HepG2 (cell line): ENCODE measurements around the gene CLDND2. TPM values are rescaled to one million over a fixed set of nuclear protein-coding genes. Genes with fewer than 3 reads are reported as not detected.
A peak's percentile ranks its signal among the peaks of the same experiment; 100 is the strongest.

Source experiments
- CCAR2 ChIP-seq: fragments of 200-400 bp; formaldehyde crosslinking; optimal IDR thresholded peaks from 2 replicates; pipeline ENCODE3; 2018; ENCODE audit warnings: low read depth, mild to moderate bottlenecking, low read length, moderate library complexity
- CHD4 ChIP-seq: fragments of 200-600 bp; sonication (generic); IDR thresholded peaks from 2 replicates; pipeline ENCODE4 v1.7.0; 2017; ENCODE audit warnings: mild to moderate bottlenecking, low read length, borderline replicate concordance
- JUNB ChIP-seq: sonication (generic); formaldehyde crosslinking; IDR thresholded peaks from 2 replicates; pipeline ENCODE4 v1.8.0; 2022; ENCODE audit warnings: missing genetic modification reagents, mild to moderate bottlenecking, borderline replicate concordance
- PITX1 ChIP-seq: sonication (generic); formaldehyde crosslinking; IDR thresholded peaks from 2 replicates; pipeline ENCODE4 v1.5.1; 2020; ENCODE audit warnings: mild to moderate bottlenecking, missing genetic modification reagents
- SOX5 ChIP-seq: IDR thresholded peaks from 2 replicates; pipeline ENCODE4 v1.6.1; 2016; ENCODE audit warnings: borderline replicate concordance
- SP1 ChIP-seq, 2 experiments: fragments of 450-650 bp in 1 of 2; sonication (generic) in 1 of 2; formaldehyde crosslinking in 1 of 2; IDR thresholded peaks; 2 replicates each; pipeline versions ENCODE4 v1.4.0 to v1.6.1; 2016 to 2020; ENCODE audit warnings: missing genetic modification reagents in 1 of 2
- TMF1 ChIP-seq: sonication (generic); formaldehyde crosslinking; IDR thresholded peaks from 2 replicates; pipeline ENCODE4 v1.8.1; 2022; ENCODE audit warnings: low read depth, missing genetic modification reagents
- YEATS2 ChIP-seq: sonication (generic); formaldehyde crosslinking; IDR thresholded peaks from 2 replicates; pipeline ENCODE4 v1.4.0; 2020; ENCODE audit warnings: missing genetic modification reagents, borderline replicate concordance
- ZNF235 ChIP-seq: sonication (generic); formaldehyde crosslinking; IDR thresholded peaks from 2 replicates; pipeline ENCODE4 v1.8.1; 2023; ENCODE audit warnings: mild to moderate bottlenecking, missing genetic modification reagents, borderline replicate concordance
- ZNF260 ChIP-seq: sonication (generic); formaldehyde crosslinking; IDR thresholded peaks from 2 replicates; pipeline ENCODE4 v1.4.0; 2020; ENCODE audit warnings: missing genetic modification reagents, low read depth, mild to moderate bottlenecking, borderline replicate concordance
- ZNF317 ChIP-seq: sonication (generic); formaldehyde crosslinking; IDR thresholded peaks from 2 replicates; pipeline ENCODE4 v1.5.0; 2020; ENCODE audit warnings: mild to moderate bottlenecking, missing genetic modification reagents
- ZNF451 ChIP-seq: sonication (generic); formaldehyde crosslinking; IDR thresholded peaks from 2 replicates; pipeline ENCODE4 v1.5.0; 2020; ENCODE audit warnings: mild to moderate bottlenecking, missing genetic modification reagents
- ZNF549 ChIP-seq: sonication (generic); formaldehyde crosslinking; IDR thresholded peaks from 2 replicates; pipeline ENCODE4 v1.5.0; 2020; ENCODE audit warnings: missing genetic modification reagents
- ZNF557 ChIP-seq: sonication (generic); formaldehyde crosslinking; IDR thresholded peaks from 2 replicates; pipeline ENCODE4 v1.4.0; 2020; ENCODE audit warnings: missing genetic modification reagents
- ZNF674 ChIP-seq: sonication (generic); formaldehyde crosslinking; IDR thresholded peaks from 2 replicates; pipeline ENCODE4 v1.5.0; 2020; ENCODE audit warnings: low read depth, mild to moderate bottlenecking, missing genetic modification reagents
- ZNF724P ChIP-seq: sonication (generic); formaldehyde crosslinking; IDR thresholded peaks from 2 replicates; pipeline ENCODE4 v1.8.0; 2022; ENCODE audit warnings: missing genetic modification reagents, borderline replicate concordance
- ZNF761 ChIP-seq: sonication (generic); formaldehyde crosslinking; conservative IDR thresholded peaks from 2 replicates; pipeline ENCODE4 v1.4.0; 2020; ENCODE audit warnings: mild to moderate bottlenecking, missing genetic modification reagents
- polyA plus RNA-seq, 8 experiments: library from polyadenylated mRNA; depleted of rRNA in 3 of 8; stranded (reverse) in 7 of 8; unstranded in 1 of 8; fragments of >200 nt; fragmentation: Illumina TruSeq in 4 of 8; extraction: Trizol in 4 of 8; gene quantifications; 2 replicates each; pipeline versions ENCODE4 v1.2.1 to v1.2.3, GENCODE V29; 2011 to 2016; ENCODE audit warnings: low read depth in 4 of 8, missing spikeins in 1 of 8, mixed read lengths in 1 of 8; ENCODE audit not compliant: insufficient read depth in 1 of 8
- total RNA-seq, 5 experiments: library from RNA; depleted of rRNA; stranded (reverse); fragments of >200 nt; fragmentation: Illumina TruSeq; extraction: Trizol; gene quantifications; 2 replicates each; pipeline ENCODE4 v1.2.3, GENCODE V29; 2016; ENCODE audit warnings: low read depth in 1 of 5
- TF ChIP-seq, protein P1 (sequence below): sonication (generic); formaldehyde crosslinking; IDR thresholded peaks from 2 replicates; pipeline ENCODE4 v1.4.0; 2020; ENCODE audit warnings: missing genetic modification reagents, borderline replicate concordance
- TF ChIP-seq, protein P2 (sequence below): sonication (generic); formaldehyde crosslinking; IDR thresholded peaks from 2 replicates; pipeline ENCODE4 v1.5.0; 2020; ENCODE audit warnings: missing genetic modification reagents
- TF ChIP-seq, protein P3 (sequence below): sonication (generic); formaldehyde crosslinking; IDR thresholded peaks from 2 replicates; pipeline ENCODE4 v1.4.0; 2020; ENCODE audit warnings: missing genetic modification reagents, borderline replicate concordance
- TF ChIP-seq, protein P4 (sequence below): sonication (generic); formaldehyde crosslinking; IDR thresholded peaks from 2 replicates; pipeline ENCODE4 v1.8.0; 2023; ENCODE audit warnings: mild to moderate bottlenecking, missing genetic modification reagents

CLDND2 gene
- total and polyA plus RNA-seq, 2 of the 13 experiments (the other 11 are each of a cell fraction or from before 2014, with no cell fraction given): 0.84 to 1.8 TPM

DNA sequence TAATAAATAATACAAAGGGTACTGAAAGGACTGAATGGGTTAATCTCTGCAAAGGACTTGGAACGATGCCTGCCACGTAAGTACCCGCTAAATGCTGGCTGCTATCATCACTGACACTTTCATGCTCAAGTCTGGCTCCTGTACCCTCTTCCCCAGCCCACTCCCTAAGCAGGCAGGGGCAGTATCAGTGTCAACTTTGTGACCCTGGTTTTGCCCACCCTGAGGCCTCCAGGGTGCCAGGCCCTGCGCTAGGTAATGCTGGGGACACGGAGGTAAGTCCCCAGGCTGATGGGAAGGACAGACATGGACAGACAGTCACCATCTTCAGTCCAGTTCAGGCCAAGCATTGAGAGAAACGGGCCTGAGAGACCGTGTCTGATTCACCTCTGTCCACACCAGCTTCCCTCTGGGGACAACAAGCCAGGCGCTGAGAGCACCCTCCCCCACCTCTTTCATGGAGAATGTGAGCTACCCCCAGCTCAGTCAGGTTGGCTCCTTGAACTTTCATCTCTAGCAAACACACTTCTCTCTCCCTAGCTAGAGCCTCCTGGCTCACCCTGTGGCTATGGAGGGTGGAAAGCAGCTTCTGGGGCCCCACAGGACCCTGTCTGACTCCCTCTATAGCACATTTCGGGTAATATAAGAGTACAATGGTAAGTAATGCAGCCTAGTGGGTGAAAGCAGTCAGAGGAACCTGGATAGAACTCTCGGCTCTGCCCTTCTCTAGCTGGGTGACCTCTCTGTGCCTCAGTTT lies 3.4 kb downstream of the CLDND2 start (continued):
- no peak for TF ChIP-seq SP1 (IDR thresholded peaks at IDR 0.05)
- 0 out of 2 replicates have a peak, but pooled peaks have one; percentile 37 for TF ChIP-seq SP1 (CRISPR knock-in tag; IDR thresholded peaks at IDR 0.05)
- TF ChIP-seq YEATS2 (CRISPR knock-in tag): peak; percentile 21; the same call in 1 of the 2 replicates
- peak; percentile 80 for TF ChIP-seq SOX5 (CRISPR knock-in tag)
- no peak for TF ChIP-seq ZNF724P (CRISPR knock-in tag)
- no peak for TF ChIP-seq ZNF549 (CRISPR knock-in tag)
- TF ChIP-seq ZNF260 (CRISPR knock-in tag): no peak
- TF ChIP-seq, protein P1, sequence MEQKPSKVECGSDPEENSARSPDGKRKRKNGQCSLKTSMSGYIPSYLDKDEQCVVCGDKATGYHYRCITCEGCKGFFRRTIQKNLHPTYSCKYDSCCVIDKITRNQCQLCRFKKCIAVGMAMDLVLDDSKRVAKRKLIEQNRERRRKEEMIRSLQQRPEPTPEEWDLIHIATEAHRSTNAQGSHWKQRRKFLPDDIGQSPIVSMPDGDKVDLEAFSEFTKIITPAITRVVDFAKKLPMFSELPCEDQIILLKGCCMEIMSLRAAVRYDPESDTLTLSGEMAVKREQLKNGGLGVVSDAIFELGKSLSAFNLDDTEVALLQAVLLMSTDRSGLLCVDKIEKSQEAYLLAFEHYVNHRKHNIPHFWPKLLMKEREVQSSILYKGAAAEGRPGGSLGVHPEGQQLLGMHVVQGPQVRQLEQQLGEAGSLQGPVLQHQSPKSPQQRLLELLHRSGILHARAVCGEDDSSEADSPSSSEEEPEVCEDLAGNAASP (CRISPR knock-in tag): no peak; the same call in 1 of the 2 replicates
- TF ChIP-seq CHD4: no peak
- TF ChIP-seq PITX1: no peak
- 0 out of 2 replicates have a peak, but pooled peaks have one; percentile 9 for TF ChIP-seq ZNF451 (CRISPR knock-in tag)
- no peak for TF ChIP-seq ZNF674 (CRISPR knock-in tag)
- TF ChIP-seq CCAR2: peak; percentile 14
- TF ChIP-seq, protein P2, sequence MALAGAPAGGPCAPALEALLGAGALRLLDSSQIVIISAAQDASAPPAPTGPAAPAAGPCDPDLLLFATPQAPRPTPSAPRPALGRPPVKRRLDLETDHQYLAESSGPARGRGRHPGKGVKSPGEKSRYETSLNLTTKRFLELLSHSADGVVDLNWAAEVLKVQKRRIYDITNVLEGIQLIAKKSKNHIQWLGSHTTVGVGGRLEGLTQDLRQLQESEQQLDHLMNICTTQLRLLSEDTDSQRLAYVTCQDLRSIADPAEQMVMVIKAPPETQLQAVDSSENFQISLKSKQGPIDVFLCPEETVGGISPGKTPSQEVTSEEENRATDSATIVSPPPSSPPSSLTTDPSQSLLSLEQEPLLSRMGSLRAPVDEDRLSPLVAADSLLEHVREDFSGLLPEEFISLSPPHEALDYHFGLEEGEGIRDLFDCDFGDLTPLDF: no peak
- no peak for TF ChIP-seq ZNF235 (CRISPR knock-in tag)
- TF ChIP-seq, protein P3, sequence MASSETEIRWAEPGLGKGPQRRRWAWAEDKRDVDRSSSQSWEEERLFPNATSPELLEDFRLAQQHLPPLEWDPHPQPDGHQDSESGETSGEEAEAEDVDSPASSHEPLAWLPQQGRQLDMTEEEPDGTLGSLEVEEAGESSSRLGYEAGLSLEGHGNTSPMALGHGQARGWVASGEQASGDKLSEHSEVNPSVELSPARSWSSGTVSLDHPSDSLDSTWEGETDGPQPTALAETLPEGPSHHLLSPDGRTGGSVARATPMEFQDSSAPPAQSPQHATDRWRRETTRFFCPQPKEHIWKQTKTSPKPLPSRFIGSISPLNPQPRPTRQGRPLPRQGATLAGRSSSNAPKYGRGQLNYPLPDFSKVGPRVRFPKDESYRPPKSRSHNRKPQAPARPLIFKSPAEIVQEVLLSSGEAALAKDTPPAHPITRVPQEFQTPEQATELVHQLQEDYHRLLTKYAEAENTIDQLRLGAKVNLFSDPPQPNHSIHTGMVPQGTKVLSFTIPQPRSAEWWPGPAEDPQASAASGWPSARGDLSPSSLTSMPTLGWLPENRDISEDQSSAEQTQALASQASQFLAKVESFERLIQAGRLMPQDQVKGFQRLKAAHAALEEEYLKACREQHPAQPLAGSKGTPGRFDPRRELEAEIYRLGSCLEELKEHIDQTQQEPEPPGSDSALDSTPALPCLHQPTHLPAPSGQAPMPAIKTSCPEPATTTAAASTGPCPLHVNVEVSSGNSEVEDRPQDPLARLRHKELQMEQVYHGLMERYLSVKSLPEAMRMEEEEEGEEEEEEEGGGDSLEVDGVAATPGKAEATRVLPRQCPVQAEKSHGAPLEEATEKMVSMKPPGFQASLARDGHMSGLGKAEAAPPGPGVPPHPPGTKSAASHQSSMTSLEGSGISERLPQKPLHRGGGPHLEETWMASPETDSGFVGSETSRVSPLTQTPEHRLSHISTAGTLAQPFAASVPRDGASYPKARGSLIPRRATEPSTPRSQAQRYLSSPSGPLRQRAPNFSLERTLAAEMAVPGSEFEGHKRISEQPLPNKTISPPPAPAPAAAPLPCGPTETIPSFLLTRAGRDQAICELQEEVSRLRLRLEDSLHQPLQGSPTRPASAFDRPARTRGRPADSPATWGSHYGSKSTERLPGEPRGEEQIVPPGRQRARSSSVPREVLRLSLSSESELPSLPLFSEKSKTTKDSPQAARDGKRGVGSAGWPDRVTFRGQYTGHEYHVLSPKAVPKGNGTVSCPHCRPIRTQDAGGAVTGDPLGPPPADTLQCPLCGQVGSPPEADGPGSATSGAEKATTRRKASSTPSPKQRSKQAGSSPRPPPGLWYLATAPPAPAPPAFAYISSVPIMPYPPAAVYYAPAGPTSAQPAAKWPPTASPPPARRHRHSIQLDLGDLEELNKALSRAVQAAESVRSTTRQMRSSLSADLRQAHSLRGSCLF (CRISPR knock-in tag): no peak
- TF ChIP-seq TMF1: no peak
- TF ChIP-seq, protein P4, sequence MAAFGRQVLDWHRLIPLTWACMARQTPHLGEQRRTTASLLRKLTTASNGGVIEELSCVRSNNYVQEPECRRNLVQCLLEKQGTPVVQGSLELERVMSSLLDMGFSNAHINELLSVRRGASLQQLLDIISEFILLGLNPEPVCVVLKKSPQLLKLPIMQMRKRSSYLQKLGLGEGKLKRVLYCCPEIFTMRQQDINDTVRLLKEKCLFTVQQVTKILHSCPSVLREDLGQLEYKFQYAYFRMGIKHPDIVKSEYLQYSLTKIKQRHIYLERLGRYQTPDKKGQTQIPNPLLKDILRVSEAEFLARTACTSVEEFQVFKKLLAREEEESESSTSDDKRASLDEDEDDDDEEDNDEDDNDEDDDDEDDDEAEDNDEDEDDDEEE (CRISPR knock-in tag): no peak
- no peak for TF ChIP-seq ZNF317 (CRISPR knock-in tag)
- TF ChIP-seq JUNB (CRISPR knock-in tag): no peak
- 0 out of 2 replicates have a peak, but pooled peaks have one; percentile 24 for TF ChIP-seq ZNF761 (CRISPR knock-in tag)
- TF ChIP-seq ZNF557 (CRISPR knock-in tag): no peak
